Stimulated activated CD8-positive, alpha-beta memory T cell treated with anti-CD3 and anti-CD28 coated beads, Interleukin-15, amount 100 ng/mL, for 1 hour (primary cell): ENCODE results near the gene TMEM74B.

Source experiments
- DNase-seq: peaks from one replicate; pipeline ENCODE4 v3.0.0-alpha.2; 2020; ENCODE audit warnings: low read depth

The TMEM74B gene

GRCh38 chr20:1137236-1137635 is 47.5 kb downstream of the TMEM74B start:
- DNase-seq, result no peak

DNA sequence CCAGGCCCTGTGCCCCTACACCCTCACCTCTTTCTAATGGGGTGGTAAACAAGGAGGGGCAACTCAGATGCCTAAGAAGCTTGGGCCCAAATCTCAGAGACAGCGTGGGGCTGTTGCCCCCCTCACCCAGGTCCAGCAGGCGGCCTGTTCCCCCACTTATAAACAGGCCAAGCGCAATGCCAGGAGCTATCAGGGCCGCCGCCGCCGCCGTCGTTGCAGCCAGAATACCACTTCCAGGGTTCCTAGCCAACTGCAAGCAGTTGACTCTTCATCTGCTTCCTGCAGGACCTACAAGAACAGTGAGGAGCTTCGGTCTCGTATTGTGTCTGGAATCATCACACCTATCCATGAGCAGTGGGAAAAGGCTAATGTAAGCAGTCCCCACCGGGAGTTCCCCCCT is 49.9 kb downstream of the TMEM74B start:
- DNase-seq, result no peak

DNA sequence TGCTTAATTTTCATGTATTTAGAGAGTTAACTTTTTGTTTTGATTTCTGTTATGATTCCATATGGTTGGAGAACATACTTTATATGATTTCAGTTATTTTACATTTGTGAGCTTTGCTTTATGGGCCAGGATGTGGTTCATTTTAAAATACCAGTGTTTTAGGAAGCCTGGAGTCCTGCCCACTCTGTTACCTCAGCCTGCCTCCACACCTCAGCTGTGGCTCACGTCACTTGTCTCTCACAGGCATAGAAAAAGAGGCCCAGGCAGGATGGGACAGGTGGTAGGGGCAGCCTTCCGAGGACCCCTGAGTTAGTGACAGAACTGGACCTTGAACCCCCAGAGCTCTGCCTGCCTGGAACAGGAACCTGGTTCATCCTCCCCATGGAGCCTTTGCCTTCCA is 50.4 kb downstream of the TMEM74B start:
- no peak for DNase-seq

DNA sequence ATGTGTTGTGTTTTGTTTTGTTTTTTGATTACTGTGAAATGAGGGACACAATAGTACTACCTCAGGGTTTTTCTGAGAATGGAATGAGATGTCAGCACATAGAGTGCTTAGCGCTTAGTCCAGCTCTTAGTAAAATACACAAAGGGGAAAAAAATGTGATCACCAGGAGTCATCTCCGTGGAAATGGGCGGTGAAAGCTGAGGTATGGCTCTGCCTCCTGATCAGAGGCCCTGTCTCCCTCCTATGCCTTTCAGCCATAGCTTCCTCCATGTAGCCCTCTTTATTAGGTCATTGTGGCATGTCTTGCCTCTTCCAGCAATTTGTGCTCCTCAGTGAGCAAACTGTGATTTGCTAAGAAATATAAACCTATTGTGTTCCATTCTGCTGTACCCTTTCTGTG is 53.4 kb downstream of the TMEM74B start:
- no peak for DNase-seq

DNA sequence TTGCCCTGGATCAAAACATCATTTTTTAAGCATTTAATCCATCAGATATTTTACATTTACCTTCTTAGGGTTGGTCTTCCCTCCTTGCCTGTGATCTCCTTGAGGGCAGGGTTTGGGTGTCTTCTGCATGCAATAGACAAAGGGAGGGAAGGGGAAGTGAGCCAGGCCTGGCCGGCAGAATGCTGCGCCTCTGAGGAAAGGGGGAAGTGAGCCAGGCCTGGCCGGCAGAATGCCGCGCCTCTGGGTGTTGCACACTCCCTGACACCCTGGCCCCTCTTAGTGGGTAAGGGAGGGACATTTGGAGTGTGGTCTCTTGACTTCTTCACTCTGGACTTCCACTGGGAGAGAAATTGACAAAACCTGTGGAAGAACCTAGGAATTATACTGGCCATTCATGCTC is 53.9 kb downstream of the TMEM74B start:
- no peak for DNase-seq
